GM13976 (cell line): Measurements from ENCODE around the gene MRGPRX4.
A peak's percentile ranks its signal among the peaks of the same experiment; 100 is the strongest.
"Not testable (repeated sequence)": the region's sequence is repeated elsewhere in the genome, so short reads cannot be mapped to it uniquely, and the experiment has no call there.

Experiments used
- DNase-seq: peaks from one replicate; pipeline ENCODE4 v3.0.0; 2012; ENCODE audit warnings: low spot score
- in situ Hi-C: fragments of 300-500 bp; cut with MboI; formaldehyde crosslinking; loops from one replicate; pipeline ENCODE4 v1.12.0; 2022; ENCODE audit warnings: low sequenced_read_pairs, mixed read lengths, inconsistent platforms; ENCODE audit not compliant: unreplicated experiment
- TF ChIP-seq, protein P1 (sequence below): IDR thresholded peaks from 2 replicates; pipeline ENCODE4 v1.5.1; 2012; ENCODE audit warnings: borderline replicate concordance, mild to moderate bottlenecking; ENCODE audit not compliant: insufficient read depth; ENCODE audit errors: extremely low read depth, missing control alignments, control extremely low read depth

MRGPRX4 gene

DNA sequence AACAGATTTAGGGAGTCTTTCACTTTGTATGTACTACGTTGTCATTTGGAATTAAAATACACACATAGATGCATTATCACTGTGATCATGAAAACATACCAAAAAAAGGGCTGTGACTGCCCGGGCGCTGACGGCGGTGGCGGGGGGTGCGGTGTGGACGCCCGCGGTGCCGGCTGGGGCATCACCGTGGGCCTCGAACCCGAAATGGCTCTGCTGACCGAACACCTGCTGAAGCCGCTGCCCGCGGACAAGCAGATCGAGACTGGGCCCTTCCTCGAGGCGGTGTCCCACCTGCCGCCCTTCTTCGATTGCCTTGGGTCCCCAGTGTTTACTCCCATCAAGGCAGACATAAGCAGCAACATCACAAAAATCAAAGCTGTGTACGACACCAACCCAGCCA lies 16.2 kb downstream of the MRGPRX4 start:
- DNase-seq = no peak
- TF ChIP-seq, protein P1, sequence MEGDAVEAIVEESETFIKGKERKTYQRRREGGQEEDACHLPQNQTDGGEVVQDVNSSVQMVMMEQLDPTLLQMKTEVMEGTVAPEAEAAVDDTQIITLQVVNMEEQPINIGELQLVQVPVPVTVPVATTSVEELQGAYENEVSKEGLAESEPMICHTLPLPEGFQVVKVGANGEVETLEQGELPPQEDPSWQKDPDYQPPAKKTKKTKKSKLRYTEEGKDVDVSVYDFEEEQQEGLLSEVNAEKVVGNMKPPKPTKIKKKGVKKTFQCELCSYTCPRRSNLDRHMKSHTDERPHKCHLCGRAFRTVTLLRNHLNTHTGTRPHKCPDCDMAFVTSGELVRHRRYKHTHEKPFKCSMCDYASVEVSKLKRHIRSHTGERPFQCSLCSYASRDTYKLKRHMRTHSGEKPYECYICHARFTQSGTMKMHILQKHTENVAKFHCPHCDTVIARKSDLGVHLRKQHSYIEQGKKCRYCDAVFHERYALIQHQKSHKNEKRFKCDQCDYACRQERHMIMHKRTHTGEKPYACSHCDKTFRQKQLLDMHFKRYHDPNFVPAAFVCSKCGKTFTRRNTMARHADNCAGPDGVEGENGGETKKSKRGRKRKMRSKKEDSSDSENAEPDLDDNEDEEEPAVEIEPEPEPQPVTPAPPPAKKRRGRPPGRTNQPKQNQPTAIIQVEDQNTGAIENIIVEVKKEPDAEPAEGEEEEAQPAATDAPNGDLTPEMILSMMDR = no peak
- in situ Hi-C loops = no loop called here

GRCh38 chr11:18189476-18190245 lies 17.0 kb downstream of the MRGPRX4 start:
- DNase-seq, in situ Hi-C loops: not testable (repeated sequence)

- TF ChIP-seq, protein P1 = no peak
- in situ Hi-C loops = no loop called here
- DNase-seq = no peak
Measured at GRCh38 chr11:18191376-18191775, 18.7 kb downstream of the MRGPRX4 start.

DNA sequence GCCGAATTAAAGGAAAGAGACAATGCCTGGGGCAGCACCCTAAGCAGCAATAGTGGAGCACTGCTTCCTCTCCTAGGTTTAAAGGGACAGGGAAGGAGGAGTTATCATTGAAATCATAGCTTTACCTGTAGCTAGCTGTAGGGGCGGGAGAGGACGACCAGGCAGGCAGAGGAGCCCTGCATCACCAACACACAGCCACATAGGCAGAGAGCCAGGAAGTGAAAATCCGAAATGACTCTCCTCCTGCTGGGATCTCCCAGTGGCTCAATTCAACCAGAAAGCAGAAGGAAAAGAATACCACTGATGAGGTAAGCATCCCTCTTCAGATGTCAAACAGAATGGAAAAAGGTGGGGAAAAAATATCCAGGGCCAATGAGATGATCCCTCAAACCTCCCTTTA lies 20.4 kb downstream of the MRGPRX4 start:
- DNase-seq = peak; percentile 29
- in situ Hi-C loops = no loop called here
- TF ChIP-seq, protein P1 = no peak

- no peak for DNase-seq
- TF ChIP-seq, protein P1 = no peak
- in situ Hi-C loops = no loop called here
Measured at GRCh38 chr11:18196532-18196931, 23.9 kb downstream of the MRGPRX4 start.

DNA sequence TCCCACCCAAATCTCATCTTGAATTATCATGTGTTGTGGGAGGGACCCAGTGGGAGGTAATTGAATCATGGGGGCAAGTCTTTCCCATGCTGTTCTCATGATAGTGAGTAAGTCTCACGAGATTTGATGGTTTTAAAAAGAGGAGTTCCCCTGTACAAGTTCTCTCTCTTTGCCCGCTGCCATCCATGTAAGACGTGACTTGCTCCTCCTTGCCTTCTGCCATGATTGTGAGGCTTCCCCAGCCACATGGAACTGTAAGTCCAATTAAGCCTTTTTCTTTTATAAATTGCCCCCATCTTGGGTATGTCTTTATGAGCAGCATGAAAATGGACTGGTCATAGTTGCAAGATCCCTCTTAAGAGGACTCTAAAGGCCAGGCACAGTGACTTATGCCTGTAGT lies 25.1 kb downstream of the MRGPRX4 start:
- in situ Hi-C loops = not testable (repeated sequence)

DNA sequence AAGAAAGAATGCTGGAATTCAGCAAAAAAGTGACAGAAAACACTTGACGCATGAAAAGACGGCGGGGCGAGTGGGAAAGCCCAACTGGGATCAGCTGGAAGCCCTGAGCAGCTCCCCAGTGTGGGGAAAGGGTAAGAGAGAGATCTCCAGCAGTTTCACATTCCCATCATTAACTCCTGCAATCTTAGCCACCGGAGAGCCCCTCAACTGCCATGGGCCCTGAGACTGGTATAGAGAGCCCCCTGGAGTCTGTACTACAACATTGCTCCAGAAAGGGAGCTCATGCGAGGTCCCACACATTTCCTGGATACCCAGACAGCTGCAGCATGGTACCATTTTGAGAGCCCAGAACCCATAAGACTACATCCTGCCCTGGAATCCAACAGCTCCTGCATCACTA lies 31.1 kb downstream of the MRGPRX4 start:
- in situ Hi-C loops = no loop called here
- peak; percentile 71 for DNase-seq
- TF ChIP-seq, protein P1 = peak; percentile 35

More for the DNA sequence above, 25.1 kb downstream of the MRGPRX4 start:
- DNase-seq = not testable (repeated sequence)

DNA sequence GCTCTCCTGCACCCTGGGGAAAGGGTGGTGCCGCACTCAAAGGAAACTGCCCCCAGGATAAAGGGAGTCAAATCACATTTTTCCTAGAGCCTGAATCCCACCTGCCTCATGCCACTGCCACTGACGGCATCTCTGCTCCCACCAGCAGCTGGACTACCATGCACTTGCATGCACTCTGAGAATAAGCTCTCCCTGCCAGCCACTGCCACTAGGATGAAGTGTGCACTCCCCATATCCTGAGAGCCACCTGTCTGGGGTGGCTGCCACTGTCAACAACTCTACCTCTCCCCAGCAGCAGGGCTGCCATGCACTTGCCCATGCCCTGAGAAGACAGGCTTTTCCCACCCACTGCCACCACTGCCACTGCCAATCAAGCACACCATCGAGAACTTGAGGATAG lies 31.6 kb downstream of the MRGPRX4 start:
- TF ChIP-seq, protein P1 = no peak
- DNase-seq = no peak
- in situ Hi-C loops = no loop called here
